NCI-H226 (cell line): Measurements from ENCODE around the gene HDAC8.

ENCODE experiments used
- DNase-seq: peaks from one replicate; pipeline ENCODE4 v3.0.0-alpha.2; 2015

Gene HDAC8

DNA sequence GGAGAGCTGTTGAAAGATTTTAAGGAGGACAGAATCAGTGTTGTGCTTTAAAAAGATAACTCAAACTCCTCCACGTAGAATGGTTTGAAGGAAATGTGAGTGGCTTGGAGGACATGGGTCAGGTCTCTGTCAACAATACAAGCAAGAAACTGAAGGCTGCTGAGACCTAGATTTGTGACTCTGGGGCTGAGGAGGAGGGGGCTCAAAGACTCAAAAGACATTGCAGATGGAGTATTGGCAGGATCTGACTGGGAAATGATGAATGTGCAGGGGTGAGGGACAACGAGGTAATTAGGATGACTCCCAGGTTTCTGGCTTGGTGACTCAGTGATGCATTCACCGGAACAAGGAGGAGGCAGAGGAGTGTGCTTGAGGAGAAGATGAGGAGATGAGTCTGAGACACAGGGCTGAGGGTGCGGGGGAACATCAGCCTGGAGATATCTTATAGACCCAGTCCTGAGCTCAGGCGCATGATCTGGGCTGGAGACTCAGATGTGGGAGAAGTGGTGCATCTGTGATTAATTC is 292.3 kb downstream of the HDAC8 start:
- peak; percentile 48 for DNase-seq
